HEK293 (cell line): ENCODE measurements around the gene SLC10A1.

Source experiments
- CTCF ChIA-PET: fragments of 350-600 bp; formaldehyde crosslinking; extraction: SDS; loops from one replicate; lab custom pipeline; 2021; ENCODE audit warnings: antibody characterized with exemption; lab: Yijun Ruan, JAX
- POLR2A ChIA-PET: fragments of 300-600 bp; formaldehyde crosslinking; extraction: SDS; loops from one replicate; lab custom pipeline; 2020; ENCODE audit warnings: antibody characterized with exemption, inconsistent platforms; lab: Yijun Ruan, JAX
- H3K27ac ChIP-seq: fragments of 200-500 bp; sonication (Bioruptor generic); 2 replicates; pipeline ENCODE4 v1.5.1; 2014; ENCODE audit warnings: low read depth, low read length, control low read depth, inconsistent platforms; ENCODE audit errors: extremely low read depth
- H3K36me3 ChIP-seq, 2 experiments: fragments of 200-500 bp in 1 of 2; sonication (Bioruptor generic) in 1 of 2; 1 replicate in 1 of 2; 2 replicates in 1 of 2; pipeline ENCODE4 v1.5.1; 2014 to 2017; ENCODE audit warnings: inconsistent platforms in 2 of 2, low read length in 2 of 2; ENCODE audit not compliant: control insufficient read depth in 2 of 2, insufficient read depth in 1 of 2
- H3K4me1 ChIP-seq: fragments of 200-500 bp; sonication (Bioruptor generic); 2 replicates; pipeline ENCODE4 v1.5.1; 2014; ENCODE audit warnings: mild to moderate bottlenecking, low read length, inconsistent platforms; ENCODE audit not compliant: control insufficient read depth, insufficient read depth
- H3K4me3 ChIP-seq: 2 replicates; pipeline ENCODE4 v1.5.1; 2011; ENCODE audit warnings: low read depth, mild to moderate bottlenecking, control low read depth, low read length, moderate library complexity
- H3K9me3 ChIP-seq: fragments of 200-500 bp; sonication (Bioruptor generic); 2 replicates; pipeline ENCODE4 v1.5.1; 2014; ENCODE audit warnings: low read depth, low read length, inconsistent platforms; ENCODE audit not compliant: control insufficient read depth, insufficient read depth
- ELK4 ChIP-seq: IDR thresholded peaks from 2 replicates; pipeline ENCODE4 v1.6.1; 2011; ENCODE audit warnings: mild to moderate bottlenecking, low read depth, low read length, borderline replicate concordance
- GFI1B ChIP-seq: fragments of 450-650 bp; formaldehyde crosslinking; IDR thresholded peaks from 2 replicates; pipeline ENCODE4 v1.5.1; 2016; ENCODE audit warnings: missing biosample characterization, missing genetic modification characterization
- KLF16 ChIP-seq: fragments of 450-650 bp; formaldehyde crosslinking; IDR thresholded peaks from 2 replicates; pipeline ENCODE4 v1.5.1; 2017; ENCODE audit warnings: missing biosample characterization, missing genetic modification characterization
- KLF9 ChIP-seq: fragments of 450-650 bp; formaldehyde crosslinking; IDR thresholded peaks from 2 replicates; pipeline ENCODE4 v1.5.1; 2016; ENCODE audit warnings: missing biosample characterization, missing genetic modification characterization, low read depth
- PRDM6 ChIP-seq: fragments of 450-650 bp; formaldehyde crosslinking; IDR thresholded peaks from 2 replicates; pipeline ENCODE4 v1.5.1; 2017; ENCODE audit warnings: missing biosample characterization, missing genetic modification characterization
- REPIN1 ChIP-seq: fragments of 450-650 bp; formaldehyde crosslinking; IDR thresholded peaks from 2 replicates; pipeline ENCODE4 v1.5.1; 2017; ENCODE audit warnings: missing biosample characterization, missing genetic modification characterization, low read depth
- SCRT2 ChIP-seq: fragments of 450-650 bp; formaldehyde crosslinking; IDR thresholded peaks from 2 replicates; pipeline ENCODE4 v1.5.1; 2016; ENCODE audit warnings: missing biosample characterization, missing genetic modification characterization
- ZBTB17 ChIP-seq: fragments of 450-650 bp; formaldehyde crosslinking; IDR thresholded peaks from 2 replicates; pipeline ENCODE4 v1.5.1; 2016; ENCODE audit warnings: missing biosample characterization, missing genetic modification characterization
- ZFP37 ChIP-seq: fragments of 450-650 bp; formaldehyde crosslinking; IDR thresholded peaks from 2 replicates; pipeline ENCODE4 v1.5.1; 2016; ENCODE audit warnings: missing biosample characterization, missing genetic modification characterization
- ZFP69B ChIP-seq: fragments of 450-650 bp; formaldehyde crosslinking; IDR thresholded peaks from 2 replicates; pipeline ENCODE4 v1.5.1; 2016; ENCODE audit warnings: missing biosample characterization, missing genetic modification characterization
- ZNF112 ChIP-seq: fragments of 450-650 bp; formaldehyde crosslinking; IDR thresholded peaks from 2 replicates; pipeline ENCODE4 v1.5.0; 2017; ENCODE audit warnings: missing biosample characterization, missing genetic modification characterization
- ZNF239 ChIP-seq: fragments of 450-650 bp; formaldehyde crosslinking; IDR thresholded peaks from 2 replicates; pipeline ENCODE4 v1.5.1; 2016; ENCODE audit warnings: missing biosample characterization, missing genetic modification characterization
- ZNF274 ChIP-seq, 2 experiments: fragments of 200-500 bp in 1 of 2; fragments of 450-650 bp in 1 of 2; sonication (Bioruptor generic) in 1 of 2; formaldehyde crosslinking in 1 of 2; IDR thresholded peaks; 2 replicates each; pipeline versions ENCODE4 v1.5.1 to v1.6.1; 2014 to 2016; ENCODE audit warnings: borderline replicate concordance in 1 of 2, inconsistent platforms in 1 of 2, low read length in 1 of 2, missing biosample characterization in 1 of 2, missing genetic modification characterization in 1 of 2
- ZNF335 ChIP-seq: fragments of 450-650 bp; formaldehyde crosslinking; conservative IDR thresholded peaks from 2 replicates; pipeline ENCODE4 v1.5.1; 2016; ENCODE audit warnings: missing biosample characterization, missing genetic modification characterization
- ZNF404 ChIP-seq: fragments of 450-650 bp; formaldehyde crosslinking; IDR thresholded peaks from 2 replicates; pipeline ENCODE4 v1.5.1; 2017; ENCODE audit warnings: missing biosample characterization, missing genetic modification characterization
- ZNF624 ChIP-seq: fragments of 450-650 bp; formaldehyde crosslinking; IDR thresholded peaks from 2 replicates; pipeline ENCODE4 v1.5.1; 2017; ENCODE audit warnings: missing biosample characterization, missing genetic modification characterization
- ZNF677 ChIP-seq: fragments of 450-650 bp; IDR thresholded peaks from 2 replicates; pipeline ENCODE4 v1.5.0; 2018; ENCODE audit warnings: missing biosample characterization, mild to moderate bottlenecking, missing genetic modification characterization, moderate library complexity
- ZNF701 ChIP-seq: fragments of 450-650 bp; formaldehyde crosslinking; IDR thresholded peaks from 2 replicates; pipeline ENCODE4 v1.5.1; 2016; ENCODE audit warnings: missing biosample characterization, missing genetic modification characterization
- ZNF791 ChIP-seq: fragments of 450-650 bp; formaldehyde crosslinking; IDR thresholded peaks from 2 replicates; pipeline ENCODE4 v1.5.1; 2016; ENCODE audit warnings: missing biosample characterization, missing genetic modification characterization
- ZNF830 ChIP-seq: fragments of 450-650 bp; IDR thresholded peaks from 2 replicates; pipeline ENCODE4 v1.5.0; 2018; ENCODE audit warnings: missing biosample characterization, missing genetic modification characterization, low read depth, mild to moderate bottlenecking, moderate library complexity
- ZNF843 ChIP-seq: fragments of 450-650 bp; formaldehyde crosslinking; IDR thresholded peaks from 2 replicates; pipeline ENCODE4 v1.5.1; 2016; ENCODE audit warnings: missing biosample characterization, missing genetic modification characterization
- TF ChIP-seq, protein P1 (sequence below): fragments of 450-650 bp; formaldehyde crosslinking; IDR thresholded peaks from 2 replicates; pipeline ENCODE4 v1.5.1; 2017; ENCODE audit warnings: missing biosample characterization, missing genetic modification characterization
- TF ChIP-seq, protein P2 (sequence below): fragments of 450-650 bp; IDR thresholded peaks from 2 replicates; pipeline ENCODE4 v1.5.1; 2018; ENCODE audit warnings: missing biosample characterization, missing genetic modification characterization
- TF ChIP-seq, protein P3 (sequence below): fragments of 450-650 bp; formaldehyde crosslinking; optimal IDR thresholded peaks from 2 replicates; pipeline ENCODE3; 2016; ENCODE audit warnings: missing biosample characterization, mild to moderate bottlenecking, missing genetic modification characterization

SLC10A1 gene

DNA sequence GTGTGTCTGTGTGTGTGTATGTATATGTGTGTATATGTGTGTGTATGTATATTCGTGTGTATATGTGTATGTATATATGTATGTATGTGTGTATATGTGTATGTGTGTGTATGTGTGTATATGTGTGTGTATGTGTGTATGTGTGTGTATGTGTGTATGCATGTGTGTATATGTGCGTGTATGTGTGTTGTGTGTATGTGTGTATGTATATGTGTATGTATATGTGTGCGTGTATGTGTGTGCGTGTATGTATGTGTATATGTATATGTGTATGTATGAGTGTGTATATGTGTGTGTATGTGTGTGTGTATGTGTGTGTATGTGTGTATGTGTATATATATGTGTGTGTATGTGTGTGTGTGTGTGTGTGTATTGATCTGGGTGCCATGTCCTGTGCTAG is 31.8 kb upstream of the SLC10A1 start:
- TF ChIP-seq, protein P1, sequence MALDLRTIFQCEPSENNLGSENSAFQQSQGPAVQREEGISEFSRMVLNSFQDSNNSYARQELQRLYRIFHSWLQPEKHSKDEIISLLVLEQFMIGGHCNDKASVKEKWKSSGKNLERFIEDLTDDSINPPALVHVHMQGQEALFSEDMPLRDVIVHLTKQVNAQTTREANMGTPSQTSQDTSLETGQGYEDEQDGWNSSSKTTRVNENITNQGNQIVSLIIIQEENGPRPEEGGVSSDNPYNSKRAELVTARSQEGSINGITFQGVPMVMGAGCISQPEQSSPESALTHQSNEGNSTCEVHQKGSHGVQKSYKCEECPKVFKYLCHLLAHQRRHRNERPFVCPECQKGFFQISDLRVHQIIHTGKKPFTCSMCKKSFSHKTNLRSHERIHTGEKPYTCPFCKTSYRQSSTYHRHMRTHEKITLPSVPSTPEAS (tag by site-specific recombination): peak; percentile 90
- TF ChIP-seq KLF16 (tag by site-specific recombination): no peak
- Histone ChIP-seq H3K4me3 (no peak overlapping the region), H3K4me1 (no peaks in the 10 kb centered on the region), H3K36me3 (no peaks in the 10 kb centered on the region), H3K27ac (no peak overlapping the region), H3K9me3 (no peaks in the 10 kb centered on the region)
- ChIA-PET CTCF (no interaction called here), POLR2A (no interaction called here)

GRCh38 chr14:69828354-69828753 is 31.3 kb upstream of the SLC10A1 start:
- Histone ChIP-seq H3K27ac (no peak overlapping the region), H3K9me3 (no peaks in the 10 kb centered on the region), H3K36me3 (no peaks in the 10 kb centered on the region), H3K4me1 (no peaks in the 10 kb centered on the region), H3K4me3 (no peak overlapping the region)
- ChIA-PET CTCF (interaction anchor here (0.9 kb wide), 1 partner anchor 185 kb away, joined by 3 read pairs; no protein-coding TSS in a partner anchor), POLR2A (no interaction called here)
- TF ChIP-seq ZNF624 (tag by site-specific recombination): no peak
- no peak for TF ChIP-seq ZNF404 (tag by site-specific recombination)
- no peak for TF ChIP-seq PRDM6 (tag by site-specific recombination)
- TF ChIP-seq ZNF701 (tag by site-specific recombination): no peak
- TF ChIP-seq ZNF112 (tag by site-specific recombination): no peak
- no peak for TF ChIP-seq ZFP69B (tag by site-specific recombination)
- TF ChIP-seq GFI1B: no peak
- TF ChIP-seq, protein P2, sequence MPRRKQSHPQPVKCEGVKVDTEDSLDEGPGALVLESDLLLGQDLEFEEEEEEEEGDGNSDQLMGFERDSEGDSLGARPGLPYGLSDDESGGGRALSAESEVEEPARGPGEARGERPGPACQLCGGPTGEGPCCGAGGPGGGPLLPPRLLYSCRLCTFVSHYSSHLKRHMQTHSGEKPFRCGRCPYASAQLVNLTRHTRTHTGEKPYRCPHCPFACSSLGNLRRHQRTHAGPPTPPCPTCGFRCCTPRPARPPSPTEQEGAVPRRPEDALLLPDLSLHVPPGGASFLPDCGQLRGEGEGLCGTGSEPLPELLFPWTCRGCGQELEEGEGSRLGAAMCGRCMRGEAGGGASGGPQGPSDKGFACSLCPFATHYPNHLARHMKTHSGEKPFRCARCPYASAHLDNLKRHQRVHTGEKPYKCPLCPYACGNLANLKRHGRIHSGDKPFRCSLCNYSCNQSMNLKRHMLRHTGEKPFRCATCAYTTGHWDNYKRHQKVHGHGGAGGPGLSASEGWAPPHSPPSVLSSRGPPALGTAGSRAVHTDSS: no peak
- no peak for TF ChIP-seq ZNF843
- TF ChIP-seq ZNF677 (tag by site-specific recombination): no peak
- no peak for TF ChIP-seq ZNF830

- H3K9me3 ChIP-seq: no peaks in the 10 kb centered on the region
- no peak overlapping the region for H3K27ac ChIP-seq
- H3K36me3 ChIP-seq: no peaks in the 10 kb centered on the region
- no peaks in the 10 kb centered on the region for H3K4me1 ChIP-seq
- no peak overlapping the region for H3K4me3 ChIP-seq
- ChIA-PET POLR2A (no interaction called here), CTCF (interaction anchor here (0.9 to 2.3 kb wide), 3 partner anchors 186 to 690 kb away, joined by 3 to 7 read pairs (median 3); no protein-coding TSS in a partner anchor)
- no peak for TF ChIP-seq ZNF239 (tag by site-specific recombination)
- TF ChIP-seq, protein P3, sequence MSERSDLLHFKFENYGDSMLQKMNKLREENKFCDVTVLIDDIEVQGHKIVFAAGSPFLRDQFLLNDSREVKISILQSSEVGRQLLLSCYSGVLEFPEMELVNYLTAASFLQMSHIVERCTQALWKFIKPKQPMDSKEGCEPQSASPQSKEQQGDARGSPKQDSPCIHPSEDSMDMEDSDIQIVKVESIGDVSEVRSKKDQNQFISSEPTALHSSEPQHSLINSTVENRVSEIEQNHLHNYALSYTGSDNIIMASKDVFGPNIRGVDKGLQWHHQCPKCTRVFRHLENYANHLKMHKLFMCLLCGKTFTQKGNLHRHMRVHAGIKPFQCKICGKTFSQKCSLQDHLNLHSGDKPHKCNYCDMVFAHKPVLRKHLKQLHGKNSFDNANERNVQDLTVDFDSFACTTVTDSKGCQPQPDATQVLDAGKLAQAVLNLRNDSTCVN: no peak
- no peak for TF ChIP-seq ZNF274 (IDR thresholded peaks at IDR 0.05; ENCODE audit: low read length)
- no peak for TF ChIP-seq ZNF274 (tag by site-specific recombination; IDR thresholded peaks at IDR 0.05; ENCODE audit: borderline replicate concordance)
- no peak for TF ChIP-seq KLF9 (tag by site-specific recombination)
- no peak for TF ChIP-seq ZNF791 (tag by site-specific recombination)
- TF ChIP-seq ZNF335 (tag by site-specific recombination): no peak
- no peak for TF ChIP-seq ELK4
- TF ChIP-seq SCRT2 (tag by site-specific recombination): no peak
- TF ChIP-seq ZNF843: no peak
- no peak for TF ChIP-seq REPIN1
- TF ChIP-seq ZFP37: no peak
- no peak for TF ChIP-seq ZBTB17 (tag by site-specific recombination)
- TF ChIP-seq PRDM6 (tag by site-specific recombination): no peak
Observed at GRCh38 chr14:69827560-69827959, 30.5 kb upstream of the SLC10A1 start.
